HG02798 (cell line): ENCODE results near the gene CNTN1.
A peak's percentile ranks its signal among the peaks of the same experiment; 100 is the strongest.

ENCODE experiments used
- ATAC-seq: cut with Tn5 transposase; IDR thresholded peaks from one replicate; pipeline ENCODE4 v1.9.1; 2021; ENCODE audit warnings: mild to moderate bottlenecking; ENCODE audit not compliant: unreplicated experiment, poor library complexity

The CNTN1 gene

DNA sequence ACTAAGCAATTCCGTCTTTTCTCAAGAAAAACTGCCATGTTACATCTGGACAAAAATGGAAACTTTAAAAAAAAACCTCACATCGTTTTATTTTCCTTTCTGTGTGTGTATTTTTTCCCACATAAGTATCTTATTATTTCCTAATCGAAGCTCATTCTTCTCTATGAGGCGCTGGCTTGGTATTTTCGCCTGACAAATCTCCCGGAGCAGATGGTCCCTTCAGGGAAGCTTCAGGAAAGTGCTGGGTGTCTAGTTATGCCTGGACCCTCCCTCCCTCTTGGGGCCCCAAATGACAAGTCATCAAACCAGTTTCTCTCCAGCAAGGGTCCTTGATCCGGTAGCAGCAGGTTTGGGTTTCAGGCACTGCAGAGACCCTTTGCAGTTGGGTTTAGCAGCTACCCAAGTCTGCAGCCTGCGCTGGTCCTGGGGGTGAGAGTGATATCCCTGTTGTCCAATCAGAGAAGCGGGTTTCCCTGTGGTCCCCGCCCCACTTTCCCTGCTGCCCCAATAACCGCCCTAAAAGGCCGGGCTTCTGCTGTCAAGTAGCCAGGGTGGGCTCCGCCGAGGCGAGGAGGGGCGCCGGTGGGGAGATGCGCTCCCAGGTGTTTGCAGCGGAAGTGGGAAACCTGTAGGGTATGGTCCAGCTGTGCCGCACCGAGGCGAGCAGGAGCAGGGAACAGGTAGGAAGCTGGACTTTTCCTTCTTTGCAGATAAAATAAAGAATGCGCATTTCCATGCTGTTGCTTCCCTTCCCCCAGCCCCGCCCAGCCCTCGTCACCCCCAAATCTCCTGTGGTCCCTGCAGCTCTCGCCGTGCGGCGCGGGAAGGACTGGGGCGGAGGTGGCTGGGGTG is at the start of gene CNTN1:
Gene CNTN1 (plus strand): TSS at position 527 of the 852 bp plus-strand sequence.
- ATAC-seq, result peak; percentile 87

DNA sequence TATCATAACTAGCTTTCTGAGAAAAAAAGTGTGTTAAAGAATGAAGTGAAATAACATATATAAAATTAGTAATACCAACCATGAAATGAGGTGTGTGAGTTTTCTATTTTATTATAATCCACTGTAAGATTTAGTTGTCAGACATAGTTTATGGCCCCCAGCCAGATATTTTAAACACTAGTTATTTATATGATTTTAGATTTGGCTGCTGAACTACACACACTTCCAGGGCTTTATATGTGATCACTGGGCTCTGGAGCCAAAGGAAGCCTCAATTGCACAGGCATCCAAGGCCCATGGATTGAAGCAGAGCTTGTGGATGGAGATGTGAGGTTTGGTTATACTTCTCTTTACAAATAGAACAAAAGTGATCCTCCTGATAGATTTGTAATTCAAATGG is 48.7 kb upstream of the CNTN1 start:
- no peak for ATAC-seq

DNA sequence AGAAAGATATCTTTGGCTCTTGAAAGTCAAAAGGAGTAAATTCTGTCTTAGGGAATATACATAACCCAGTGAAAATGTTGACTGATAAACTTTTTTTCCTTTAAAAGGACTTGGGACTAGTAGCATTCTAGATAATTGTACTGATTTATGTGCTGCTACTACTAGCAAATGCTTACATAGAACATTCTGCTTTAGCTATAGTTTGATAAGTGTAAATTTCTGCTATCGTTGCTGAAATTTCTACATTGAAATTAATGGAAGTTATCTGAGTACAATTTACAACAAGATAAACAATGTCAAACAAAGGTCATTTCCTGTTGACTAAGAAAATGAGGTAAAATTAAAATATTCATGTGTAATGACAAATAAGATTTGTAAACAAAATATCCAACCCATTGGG is 48.3 kb upstream of the CNTN1 start:
- ATAC-seq, result no peak

DNA sequence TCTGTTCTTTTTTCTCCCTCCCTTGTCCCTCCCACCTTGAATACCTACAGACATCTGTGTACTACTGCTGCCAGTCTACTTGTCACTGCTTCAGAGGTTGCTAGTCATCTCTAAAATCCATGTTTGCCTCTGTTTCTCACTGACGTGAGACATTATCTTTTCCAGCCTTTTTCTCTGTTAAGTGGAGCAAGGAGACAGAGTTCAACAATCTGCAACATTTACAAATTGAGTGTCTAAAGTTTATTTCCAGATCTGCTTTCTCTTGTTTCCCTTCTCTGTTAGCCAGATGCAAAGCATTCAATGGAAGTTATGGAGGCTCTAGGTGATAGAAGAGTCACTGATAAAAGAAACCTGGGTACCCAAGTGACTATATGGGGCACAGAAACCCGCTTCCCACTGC is 47.5 kb upstream of the CNTN1 start:
- ATAC-seq, result no peak

DNA sequence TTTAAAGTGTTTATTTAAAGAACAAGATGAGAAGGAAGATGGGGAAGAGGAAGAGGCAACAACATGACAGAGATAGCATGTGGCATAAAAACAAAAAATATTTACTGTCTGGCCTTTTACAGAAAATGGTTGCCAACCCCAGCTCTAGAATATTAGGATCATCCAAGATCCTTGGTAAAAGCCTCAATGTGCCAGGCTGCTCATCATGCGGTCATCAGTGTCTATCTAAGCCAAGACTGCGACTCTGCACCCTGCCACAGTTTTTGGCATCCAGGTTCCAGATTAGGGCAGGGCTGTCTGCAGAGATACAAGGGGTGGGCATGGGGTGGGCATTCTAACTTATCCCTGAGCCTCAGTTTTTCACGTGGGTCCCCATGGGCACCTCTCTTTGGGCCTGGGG is 46.9 kb upstream of the CNTN1 start:
- ATAC-seq, result no peak

DNA sequence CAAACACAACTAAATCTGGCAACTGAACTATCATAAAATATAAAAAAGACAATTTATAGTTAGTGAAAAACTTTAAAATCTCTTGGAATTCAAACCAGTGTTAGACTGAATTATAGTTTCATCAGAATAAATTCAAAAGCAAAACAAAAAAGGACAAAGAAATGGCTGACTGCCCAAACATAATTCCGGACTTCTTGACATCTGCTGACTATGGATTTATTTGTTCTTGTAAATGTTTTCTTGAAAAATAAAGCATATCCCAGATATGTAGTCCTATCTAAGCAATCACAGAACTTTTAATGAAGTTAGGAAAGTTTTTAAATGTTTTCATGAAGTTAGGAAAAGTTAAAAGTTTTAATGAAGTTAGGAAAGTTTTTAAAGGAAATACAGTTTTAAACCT is 45.8 kb upstream of the CNTN1 start:
- no peak for ATAC-seq

DNA sequence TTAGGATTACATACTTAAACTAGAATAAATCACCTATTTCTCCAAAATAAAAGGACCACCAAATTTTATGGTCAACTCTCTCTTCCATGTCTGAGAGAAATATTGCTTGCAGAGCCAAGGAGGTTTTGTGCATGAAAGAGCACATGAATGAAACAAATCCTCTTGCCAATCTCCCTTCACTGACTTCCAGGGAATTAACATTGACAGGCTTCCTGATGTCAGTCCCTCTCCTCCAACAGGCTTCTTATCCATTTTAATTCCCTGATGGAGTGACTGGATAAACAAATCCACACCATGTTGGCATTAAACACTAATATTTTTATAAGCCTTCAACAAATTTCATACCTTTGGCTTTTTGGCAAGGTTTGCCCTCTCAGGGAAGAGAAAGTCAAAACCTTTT is 45.3 kb upstream of the CNTN1 start:
- no peak for ATAC-seq

DNA sequence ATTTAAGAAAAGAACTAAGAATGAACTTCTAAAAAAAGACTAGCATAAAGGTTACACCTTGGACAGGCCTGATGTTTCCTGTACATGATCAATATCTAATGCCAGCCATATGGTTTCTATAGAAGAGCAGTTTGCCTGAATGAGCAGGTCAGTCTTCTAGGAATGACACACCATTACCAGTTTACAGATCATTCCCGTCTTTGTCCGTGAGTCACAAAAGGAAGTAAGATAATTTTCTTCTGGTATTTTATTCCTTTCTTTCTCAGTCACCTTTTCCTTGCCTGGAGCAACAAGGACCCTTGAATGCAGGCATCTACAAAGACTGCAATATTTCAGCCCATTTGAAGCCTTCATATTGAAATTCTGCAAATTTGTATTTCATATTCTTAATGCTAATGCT is 44.6 kb upstream of the CNTN1 start:
- ATAC-seq, result no peak

DNA sequence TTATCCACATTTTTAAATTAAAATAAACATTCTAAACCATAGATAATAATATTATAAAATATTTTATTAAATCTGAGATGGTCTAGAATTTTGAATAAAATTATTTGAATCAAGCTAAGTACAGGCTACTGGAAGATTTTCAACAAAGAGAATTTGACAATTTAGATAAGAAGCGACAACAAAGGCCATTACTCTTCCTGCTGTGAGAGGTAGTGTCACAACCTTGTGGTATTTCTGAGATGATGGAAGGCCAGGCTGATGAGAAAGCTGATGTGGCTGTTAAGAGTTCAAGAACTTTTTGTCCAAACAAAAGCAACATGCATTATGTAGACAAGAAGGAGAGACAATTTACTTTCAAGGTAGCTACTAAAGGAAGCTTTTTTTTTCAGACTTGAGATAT is 43.7 kb upstream of the CNTN1 start:
- no peak for ATAC-seq

DNA sequence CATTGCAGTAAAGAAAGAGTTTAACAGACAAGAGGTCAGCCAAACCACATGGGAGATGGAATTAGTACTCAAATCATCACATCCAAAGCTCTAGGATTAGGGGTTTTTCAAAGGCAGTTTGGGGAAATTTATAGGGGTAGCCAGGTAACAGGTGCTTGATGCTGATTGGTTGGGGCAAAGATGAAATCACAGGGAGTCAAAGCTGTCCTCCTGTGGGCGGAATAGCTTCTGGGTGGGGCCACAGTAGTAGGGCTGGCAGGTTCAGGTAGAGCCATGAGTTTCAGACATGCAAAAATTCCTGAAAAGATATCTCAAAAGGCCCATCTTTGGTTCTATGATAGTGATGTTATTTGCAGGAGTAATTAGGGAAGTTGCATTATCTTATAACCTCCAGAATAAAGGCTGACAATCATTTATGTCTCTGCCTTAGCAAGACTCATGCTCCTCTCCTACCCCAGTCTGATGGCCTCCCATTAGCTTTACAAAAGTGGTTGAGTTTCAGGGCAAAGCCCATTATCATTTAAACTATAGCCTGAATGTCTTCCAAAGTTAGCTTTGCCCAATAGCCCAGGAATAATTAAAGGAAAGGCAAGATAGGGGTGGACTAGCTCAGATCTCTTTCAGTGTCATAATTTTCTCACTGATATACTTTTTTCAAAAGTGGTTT is 42.1 kb upstream of the CNTN1 start:
- ATAC-seq, result no peak

DNA sequence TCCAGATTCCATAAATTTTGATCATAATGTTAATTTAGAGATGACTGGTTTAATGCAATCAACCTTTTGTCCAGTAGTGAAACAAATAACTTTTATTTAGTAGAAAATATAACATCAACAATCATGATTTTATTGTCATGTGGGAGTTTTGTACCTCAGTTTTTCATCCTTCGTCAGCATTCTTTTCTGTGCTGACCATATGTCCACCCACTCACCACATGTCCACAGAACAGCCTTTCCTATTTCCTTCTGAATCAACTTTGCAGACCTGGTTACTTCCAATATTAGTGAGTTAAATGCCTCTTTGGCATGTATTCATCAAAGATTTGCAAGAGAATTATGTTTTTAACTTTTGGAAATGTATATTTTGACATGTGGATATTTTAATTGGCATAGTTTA is 36.8 kb upstream of the CNTN1 start:
- ATAC-seq, result no peak

DNA sequence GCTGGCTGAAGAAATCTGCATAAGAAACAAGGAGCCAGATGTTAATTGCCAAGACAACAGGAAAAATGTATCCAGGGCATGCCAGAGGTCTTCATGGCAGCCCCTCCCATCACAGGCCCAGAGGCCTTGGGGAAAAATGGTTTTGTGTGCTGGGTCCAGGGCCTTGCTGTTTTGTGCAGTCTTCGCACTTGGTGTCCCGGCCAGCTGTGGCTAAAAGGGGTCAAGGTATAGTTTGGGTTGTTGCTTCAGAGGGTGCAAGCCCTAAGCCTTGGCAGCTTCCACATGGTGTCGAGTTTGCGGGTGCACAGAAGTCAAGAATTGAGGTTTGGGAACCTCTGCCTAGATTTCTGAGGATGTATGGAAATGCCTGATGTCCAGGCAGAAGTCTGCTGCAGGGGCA is 29.9 kb upstream of the CNTN1 start:
- ATAC-seq, result no peak

DNA sequence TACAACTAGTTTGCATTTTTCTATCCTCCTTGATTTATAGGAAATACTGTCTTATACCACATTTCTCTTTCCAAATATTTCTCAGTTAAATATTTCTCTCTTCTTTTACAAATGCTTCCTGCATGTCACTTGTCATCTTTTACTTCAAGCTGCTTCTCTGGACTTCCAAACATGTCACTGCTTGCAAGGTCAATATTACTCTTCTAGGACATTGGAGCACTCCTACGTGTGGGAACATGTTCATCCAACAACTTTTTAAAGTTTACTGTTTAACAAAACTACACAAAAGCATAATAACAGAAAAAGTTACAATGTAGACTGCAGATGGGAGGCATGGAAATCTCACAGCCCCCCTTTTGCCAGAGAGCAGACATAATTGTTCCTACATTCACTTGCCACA is 28.5 kb upstream of the CNTN1 start:
- ATAC-seq, result no peak

DNA sequence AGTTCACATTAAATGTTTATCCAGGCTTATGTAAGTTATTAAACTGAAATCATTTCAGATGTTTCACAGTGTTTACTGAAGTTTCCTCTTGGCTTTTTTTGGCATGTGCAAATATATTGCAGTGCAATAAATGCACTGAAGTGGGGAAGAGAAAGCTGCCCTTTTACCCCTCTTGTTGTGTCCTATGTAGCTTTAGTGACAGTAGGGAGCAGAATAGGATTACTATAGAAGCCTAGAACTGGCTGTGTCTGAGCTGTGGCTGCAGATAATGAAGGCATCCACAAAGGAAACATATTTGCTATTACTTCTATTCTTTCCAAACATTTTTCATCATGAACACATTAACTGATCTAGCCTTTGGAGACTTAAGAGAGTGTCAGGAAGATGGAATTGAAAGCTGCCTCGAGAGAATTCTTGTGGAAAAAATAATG is 24.1 kb upstream of the CNTN1 start:
- no peak for ATAC-seq

DNA sequence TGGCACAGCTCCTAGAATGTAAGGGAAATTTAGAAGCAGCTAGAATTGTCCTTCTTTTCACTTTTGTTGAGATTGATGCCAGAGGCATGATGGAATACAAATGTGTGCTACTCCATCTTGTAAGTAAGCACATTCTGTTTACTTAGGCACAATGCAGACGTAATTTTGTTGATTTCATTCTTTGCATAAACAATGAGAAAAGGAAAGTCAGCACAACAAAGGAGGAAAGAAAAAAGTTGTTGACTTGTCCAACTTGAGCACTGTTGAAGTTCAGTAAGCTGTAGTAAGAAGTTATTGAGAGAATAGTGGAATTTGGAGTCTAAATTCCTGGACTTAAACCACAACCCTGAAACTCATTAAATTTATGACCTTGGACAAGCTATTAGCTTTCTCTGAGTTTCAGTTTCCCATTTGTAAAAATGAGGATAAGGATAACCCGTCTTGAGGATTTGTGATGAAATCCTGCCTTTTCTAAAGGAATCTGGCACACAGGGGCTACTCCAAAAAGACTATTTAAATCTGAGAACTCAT is 19.4 kb upstream of the CNTN1 start:
- ATAC-seq, result no peak

DNA sequence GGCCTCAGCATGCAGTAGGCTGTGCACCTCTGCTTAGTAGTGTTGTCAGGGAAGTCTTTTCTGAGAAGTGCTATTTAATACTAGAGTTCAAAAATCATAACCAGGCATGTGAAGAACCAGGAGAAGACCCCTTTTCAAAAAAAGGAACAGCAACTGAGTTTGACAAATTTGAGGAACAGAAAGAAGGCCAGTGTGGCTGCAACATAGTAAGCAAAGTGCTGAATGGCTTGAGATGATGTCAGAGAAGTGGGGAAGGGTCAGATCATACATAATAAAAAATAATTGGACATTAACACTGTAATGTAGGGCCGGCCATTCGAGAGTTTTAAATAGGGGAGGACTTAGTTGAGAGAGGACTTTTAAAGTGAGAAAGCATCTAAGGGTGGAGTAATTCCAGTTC is 11.1 kb upstream of the CNTN1 start:
- no peak for ATAC-seq

DNA sequence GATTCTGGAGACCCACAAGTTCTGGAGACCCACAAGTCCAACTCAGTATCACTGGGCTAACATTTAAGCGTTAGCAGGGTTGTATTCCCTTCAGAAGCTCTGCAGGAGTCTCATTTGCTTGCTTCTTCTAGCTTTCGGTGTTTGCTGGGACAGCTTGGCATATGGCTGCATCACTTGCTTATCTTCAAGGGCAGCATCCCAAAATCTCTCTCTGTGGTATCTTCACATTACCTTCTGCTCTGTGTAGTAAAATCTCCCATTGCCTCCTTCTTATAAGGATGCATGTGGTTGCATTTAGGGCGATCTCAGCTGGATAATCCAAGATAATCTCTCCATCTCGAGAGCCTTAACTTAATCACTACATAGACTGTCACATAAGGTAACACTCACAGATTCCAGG is 7.3 kb upstream of the CNTN1 start:
- ATAC-seq, result no peak

DNA sequence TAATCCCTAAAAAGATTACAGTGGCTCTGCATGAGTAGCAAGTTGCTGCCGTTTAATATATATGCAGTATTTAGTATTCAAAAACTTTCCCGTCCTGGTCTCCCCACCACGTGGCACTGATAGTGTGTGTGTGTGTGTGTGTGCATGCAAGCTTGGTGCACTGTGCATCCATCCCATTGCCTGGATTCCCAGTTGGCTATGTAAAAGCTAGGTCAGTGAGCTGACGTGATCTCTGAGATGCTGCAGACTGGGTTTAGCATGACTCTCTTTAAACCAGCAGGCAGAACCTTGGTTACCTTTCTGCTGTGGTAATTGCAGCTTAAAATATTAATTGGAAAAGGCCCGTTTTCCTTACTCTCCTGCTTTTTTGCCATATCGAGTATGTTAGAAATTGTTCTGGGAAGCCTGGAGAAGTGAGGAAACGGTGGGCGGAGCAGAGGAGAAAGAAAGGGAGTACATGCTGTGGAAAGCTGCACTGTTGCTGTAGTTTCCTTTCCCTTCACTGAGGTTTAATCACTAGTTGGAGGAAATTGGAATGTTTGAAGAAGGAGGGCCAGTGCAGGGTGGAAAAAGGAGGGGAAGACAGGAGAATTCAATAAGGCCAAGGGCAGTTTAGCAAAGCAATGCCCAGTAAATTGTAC is 4.0 kb upstream of the CNTN1 start:
- no peak for ATAC-seq

DNA sequence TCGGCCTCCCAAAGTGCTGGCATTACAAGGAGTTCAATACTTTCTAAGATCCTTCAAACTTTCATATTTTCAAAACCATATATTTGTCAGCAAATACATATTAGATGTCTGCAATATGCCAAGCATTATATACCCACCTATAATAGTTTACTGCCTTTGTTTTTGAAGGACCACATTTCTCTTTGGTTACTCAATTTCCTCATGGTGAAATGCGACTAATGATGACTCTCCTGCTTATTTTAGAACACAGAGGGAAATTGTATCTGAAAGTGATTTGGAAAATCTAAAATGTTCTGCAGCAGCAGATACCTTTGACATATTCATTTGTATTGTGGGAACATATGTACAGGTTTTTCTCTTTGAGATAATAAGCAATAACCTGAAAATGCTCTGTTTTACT is 2.7 kb upstream of the CNTN1 start:
- ATAC-seq, result no peak

DNA sequence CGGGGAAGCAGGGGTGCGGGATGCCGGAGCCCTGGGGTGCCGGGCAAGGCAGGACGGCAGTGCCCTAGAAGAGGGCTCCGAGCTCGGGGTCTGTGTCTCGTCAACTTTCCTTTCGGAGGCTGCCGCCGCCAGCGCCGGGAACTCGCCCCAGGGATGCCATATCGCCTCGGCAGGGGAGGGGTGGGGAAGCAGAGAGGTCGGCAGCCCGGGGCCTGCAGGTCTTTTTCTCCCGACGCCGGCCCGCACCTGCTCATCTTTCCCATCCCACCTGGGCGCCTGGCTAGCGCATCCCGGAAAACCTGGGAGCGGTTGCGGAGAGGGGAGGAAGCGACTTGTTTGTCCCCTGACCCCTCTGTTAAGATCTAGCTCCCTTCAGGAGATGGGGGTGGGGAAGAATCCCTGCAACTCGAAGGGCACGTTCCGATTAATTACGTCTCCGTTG is 547 bp downstream of the CNTN1 start:
- no peak for ATAC-seq

DNA sequence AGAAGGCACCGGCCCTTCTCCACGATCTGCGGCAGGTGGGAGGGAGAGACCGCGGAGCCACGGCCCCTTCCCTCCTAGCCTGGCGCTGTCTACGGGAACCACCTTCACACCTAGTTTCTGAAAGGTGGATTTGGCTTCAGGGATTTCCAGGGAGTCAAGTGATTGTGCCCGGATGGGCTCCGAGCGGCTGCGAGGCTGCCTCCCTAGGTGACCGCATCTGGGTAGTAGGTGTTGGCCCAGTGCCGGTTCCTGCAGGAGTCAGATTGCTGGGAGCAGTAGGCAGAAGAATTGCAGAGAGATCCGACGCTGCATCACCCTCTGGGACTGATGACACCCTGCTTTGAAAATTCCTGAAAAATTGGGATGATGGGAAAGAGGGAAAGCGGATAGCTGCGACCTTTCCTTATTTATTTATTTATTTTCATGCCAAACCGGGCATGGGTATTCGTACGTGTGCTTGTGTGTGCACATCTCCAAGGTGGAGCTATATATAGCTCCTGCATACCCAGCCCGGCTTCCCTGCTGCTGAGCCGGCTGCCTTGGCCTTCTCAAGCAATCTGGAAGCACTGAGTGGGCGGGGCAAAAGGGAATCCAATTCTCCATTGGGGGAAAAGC is 1.1 kb downstream of the CNTN1 start:
- ATAC-seq, result no peak
